HCT116 (cell line): Measurements from ENCODE around the gene ABCB10. TPM values are rescaled to one million over a fixed set of nuclear protein-coding genes. Genes with fewer than 3 reads are reported as not detected.

Experiments
- ATAC-seq: fragments of 200-7000 bp; cut with Tn5 transposase; 2 replicates; pipeline ENCODE4 v1.9.1; 2020; ENCODE audit warnings: mild to moderate bottlenecking, moderate library complexity
- BruUV-seq: library from RNA; stranded (reverse); fragments of 400-500 nt; replicated peaks from 2 replicates; lab custom pipeline; 2021; lab: Mats Ljungman, UMichigan
- CTCF ChIA-PET: fragments of 300-600 bp; sonication (Branson Sonifier 250); formaldehyde crosslinking; loops from one replicate; lab custom pipeline; 2021; ENCODE audit warnings: antibody characterized with exemption; lab: Charles Lee
- POLR2A ChIA-PET: fragments of 300-600, 350-600 bp; sonication (Branson Sonifier 250); formaldehyde crosslinking; loops from one replicate; lab custom pipeline; 2021; ENCODE audit warnings: antibody characterized with exemption; lab: Charles Lee
- RAD21 ChIA-PET, 2 experiments: fragments of 300-600 bp; sonication (Branson Sonifier 250); formaldehyde crosslinking; loops; one replicate each; lab custom pipeline; 2023; ENCODE audit warnings: low total read pairs in 2 of 2; ENCODE audit not compliant: uncharacterized antibody in 2 of 2, unreplicated experiment in 2 of 2, low non-redundant PET in 1 of 2; lab: Charles Lee
- DNase-seq: peaks from one replicate; pipeline ENCODE4 v3.0.0-alpha.2; 2010; ENCODE audit warnings: low read depth, low spot score
- H2AFZ ChIP-seq: fragments of 200-600 bp; shearing (Covaris generic), sonication (generic); 2 replicates; pipeline ENCODE4 v1.6.1; 2017; ENCODE audit warnings: low read depth, mixed run types, mixed read lengths, antibody characterized with exemption, low read length; ENCODE audit not compliant: poor library complexity, severe bottlenecking
- H3K27ac ChIP-seq: 2 replicates; pipeline ENCODE4 v1.5.1; 2012; ENCODE audit warnings: low read depth, low read length
- H3K27me3 ChIP-seq: fragments of 200-600 bp; sonication (generic); 2 replicates; pipeline ENCODE4 v1.6.1; 2016; ENCODE audit warnings: mixed run types, low read length, mixed read lengths; ENCODE audit not compliant: insufficient read depth
- H3K36me3 ChIP-seq, 2 experiments: fragments of 200-500 bp in 1 of 2; fragments of 200-600 bp in 1 of 2; sonication (Bioruptor generic) in 1 of 2; sonication (generic) in 1 of 2; 2 replicates each; pipeline versions ENCODE4 v1.5.1 to v1.6.1; 2014 to 2016; ENCODE audit warnings: low read length in 2 of 2, inconsistent platforms in 1 of 2, mixed read lengths in 1 of 2, mixed run types in 1 of 2; ENCODE audit not compliant: insufficient read depth in 2 of 2, control insufficient read depth in 1 of 2
- H3K4me1 ChIP-seq, 2 experiments: fragments of 200-600 bp in 1 of 2; sonication (generic) in 1 of 2; 2 replicates each; pipeline versions ENCODE4 v1.5.1 to v1.6.1; 2012 to 2017; ENCODE audit warnings: low read length in 2 of 2, inconsistent platforms in 1 of 2, mild to moderate bottlenecking in 1 of 2, mixed read lengths in 1 of 2, mixed run types in 1 of 2, moderate library complexity in 1 of 2; ENCODE audit not compliant: insufficient read depth in 2 of 2, control insufficient read depth in 1 of 2
- H3K4me2 ChIP-seq: fragments of 200-600 bp; sonication (generic); 2 replicates; pipeline ENCODE4 v1.6.1; 2017; ENCODE audit warnings: mixed run types, low read length, mixed read lengths
- H3K4me3 ChIP-seq, 2 experiments: fragments of 200-600 bp in 1 of 2; sonication (generic) in 1 of 2; replicated peaks in 1 of 2; 2 replicates each; pipeline ENCODE4 v1.5.1; 2011 to 2016; ENCODE audit warnings: low read length in 2 of 2, control low read depth in 1 of 2, low read depth in 1 of 2, mild to moderate bottlenecking in 1 of 2, mixed read lengths in 1 of 2, mixed run types in 1 of 2
- H3K79me2 ChIP-seq: fragments of 200-600 bp; sonication (generic); 2 replicates; pipeline ENCODE4 v1.6.1; 2017; ENCODE audit warnings: mild to moderate bottlenecking, mixed run types, low read length, moderate library complexity, mixed read lengths; ENCODE audit not compliant: insufficient read depth
- H3K9ac ChIP-seq: fragments of 200-600 bp; sonication (generic); 2 replicates; pipeline ENCODE4 v1.6.1; 2016; ENCODE audit warnings: low read length, mixed read lengths
- H3K9me2 ChIP-seq: fragments of 200-600 bp; sonication (generic), shearing (Covaris generic); 2 replicates; pipeline ENCODE4 v1.6.1; 2017; ENCODE audit warnings: mixed run types, mild to moderate bottlenecking, moderate library complexity; ENCODE audit not compliant: insufficient read depth
- H3K9me3 ChIP-seq, 2 experiments: fragments of 200-500 bp in 1 of 2; fragments of 200-600 bp in 1 of 2; sonication (Bioruptor generic) in 1 of 2; sonication (generic) in 1 of 2; 2 replicates each; pipeline ENCODE4 v1.6.1; 2014 to 2017; ENCODE audit warnings: low read length in 2 of 2, mixed read lengths in 2 of 2, inconsistent platforms in 1 of 2, low read depth in 1 of 2, mild to moderate bottlenecking in 1 of 2, mixed run types in 1 of 2, moderate library complexity in 1 of 2; ENCODE audit not compliant: control insufficient read depth in 1 of 2, insufficient read depth in 1 of 2
- H4K20me1 ChIP-seq: fragments of 200-600 bp; sonication (generic), shearing (Covaris generic); 2 replicates; pipeline ENCODE4 v1.6.1; 2017; ENCODE audit warnings: mixed run types, mild to moderate bottlenecking, moderate library complexity; ENCODE audit not compliant: insufficient read depth
- EGR1 ChIP-seq: IDR thresholded peaks from 2 replicates; pipeline ENCODE4 v1.6.1; 2012; ENCODE audit warnings: low read depth
- EZH2 ChIP-seq: fragments of 200-600 bp; sonication (generic); IDR thresholded peaks from 2 replicates; pipeline ENCODE4 v1.6.1; 2017; ENCODE audit warnings: antibody characterized with exemption, mixed run types
- FOSL1 ChIP-seq: IDR thresholded peaks from 2 replicates; pipeline ENCODE4 v1.6.1; 2012; ENCODE audit warnings: low read depth
- JUND ChIP-seq: IDR thresholded peaks from 2 replicates; pipeline ENCODE4 v1.6.1; 2012
- MAX ChIP-seq: IDR thresholded peaks from 2 replicates; pipeline ENCODE4 v1.6.1; 2012
- POLR2AphosphoS5 ChIP-seq: IDR thresholded peaks from 2 replicates; pipeline ENCODE4 v1.6.1; 2011; ENCODE audit warnings: mild to moderate bottlenecking, low read depth, low read length, moderate library complexity
- SP1 ChIP-seq: IDR thresholded peaks from 2 replicates; pipeline ENCODE4 v1.6.1; 2012; ENCODE audit warnings: low read depth
- ZBTB33 ChIP-seq: IDR thresholded peaks from 2 replicates; pipeline ENCODE4 v1.6.1; 2011; ENCODE audit warnings: mild to moderate bottlenecking, low read length, moderate library complexity; ENCODE audit not compliant: insufficient replicate concordance; ENCODE audit errors: extremely low read depth
- ZFX ChIP-seq: fragments of 450-650 bp; IDR thresholded peaks from 2 replicates; pipeline ENCODE4 v1.6.1; 2017
- ZNF274 ChIP-seq: fragments of 200-500 bp; sonication (Bioruptor generic); IDR thresholded peaks from 2 replicates; pipeline ENCODE4 v1.6.1; 2014; ENCODE audit warnings: mild to moderate bottlenecking, low read depth, low read length, inconsistent platforms
- intact Hi-C: fragments of 100-400 bp; cut with micrococcal nuclease; formaldehyde crosslinking; loops from 2 replicates; pipeline ENCODE4 v1.10.0; 2022
- total RNA-seq: library from RNA; stranded (reverse); gene quantifications from one replicate; pipeline ENCODE4 v1.2.1, GENCODE V29; 2021; ENCODE audit not compliant: unreplicated experiment

ABCB10 gene
- total RNA-seq, 1 experiment from 2014 or later: 20.3 TPM

- no peaks in the 10 kb centered on the region for H3K36me3 ChIP-seq
- no peaks in the 10 kb centered on the region for H4K20me1 ChIP-seq
- H2AFZ ChIP-seq: no peak overlapping the region
- ATAC-seq: no peak
- H3K79me2 ChIP-seq: no peaks in the 10 kb centered on the region
- no peaks in the 10 kb centered on the region for H3K4me1 ChIP-seq
- ChIA-PET CTCF (no interaction called here), RAD21 (no interaction called here), POLR2A (no interaction called here)
- TF ChIP-seq POLR2AphosphoS5 (no peak), JUND (no peak)
- intact Hi-C loops: no loop called here
- no peak overlapping the region for H3K4me2 ChIP-seq
- BruUV-seq: no TSS peak
- H3K27ac ChIP-seq: no peak overlapping the region
- H3K9me3 ChIP-seq: no peaks in the 10 kb centered on the region
- H3K27me3 ChIP-seq: no peaks in the 10 kb centered on the region
- H3K4me3 ChIP-seq: no peak overlapping the region
- no peak for DNase-seq
- no peaks in the 10 kb centered on the region for H3K9me2 ChIP-seq
- no peak overlapping the region for H3K9ac ChIP-seq
Measured at GRCh38 chr1:229574679-229575442, 16.4 kb upstream of the ABCB10 start.

DNA sequence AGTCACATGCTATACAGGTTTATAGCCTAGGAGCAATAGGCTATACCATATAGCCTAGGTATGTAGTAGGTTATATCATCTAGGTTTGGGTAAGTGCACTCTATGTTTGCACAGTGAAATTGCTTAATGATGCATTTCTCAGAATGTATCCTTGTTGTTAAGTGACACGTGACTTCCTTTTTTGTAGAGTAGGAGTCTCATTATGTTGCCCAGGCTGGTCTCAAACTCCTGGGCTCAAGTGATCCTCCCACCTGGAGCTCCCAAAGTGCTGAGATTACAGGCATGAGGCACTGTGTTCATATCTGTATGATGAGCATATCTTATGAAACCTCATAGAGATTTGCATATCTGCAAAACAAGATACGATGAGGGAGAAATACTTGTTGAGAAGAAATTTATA, 13.8 kb upstream of the ABCB10 start:
- no TSS peak for BruUV-seq

More for the DNA sequence above, 13.8 kb upstream of the ABCB10 start:
- no peaks in the 10 kb centered on the region for H3K27me3 ChIP-seq
- ATAC-seq (no peak), DNase-seq (no peak)
- ChIA-PET CTCF (no interaction called here), POLR2A (no interaction called here), RAD21 (no interaction called here)
- no peaks in the 10 kb centered on the region for H3K9me2 ChIP-seq
- TF ChIP-seq EGR1: no peak
- no peak for TF ChIP-seq ZNF274
- no peak for TF ChIP-seq JUND
- TF ChIP-seq ZFX: no peak
- no peak for TF ChIP-seq MAX
- TF ChIP-seq EZH2: no peak
- TF ChIP-seq SP1: no peak
- no peak for TF ChIP-seq ZBTB33
- no peak for TF ChIP-seq FOSL1
- H4K20me1 ChIP-seq: no peaks in the 10 kb centered on the region
- H3K27ac ChIP-seq: no peak overlapping the region
- H3K4me1 ChIP-seq: no peaks in the 10 kb centered on the region
- H3K4me2 ChIP-seq: no peak overlapping the region
- H2AFZ ChIP-seq: no peak overlapping the region
- H3K9me3 ChIP-seq: no peaks in the 10 kb centered on the region
- no peaks in the 10 kb centered on the region for H3K36me3 ChIP-seq
- H3K4me3 ChIP-seq: no peak overlapping the region
- no peaks in the 10 kb centered on the region for H3K79me2 ChIP-seq
- H3K9ac ChIP-seq: no peak overlapping the region
- intact Hi-C loops: no loop called here
